ENCODE measurements around the gene RCAN2. TPM values are rescaled to one million over a fixed set of nuclear protein-coding genes. Genes with fewer than 3 reads are reported as not detected.

Gene RCAN2
- total and polyA plus RNA-seq, 2 donors (not counting 1 experiment from before 2014, with no cell fraction given), result not detected

DNA sequence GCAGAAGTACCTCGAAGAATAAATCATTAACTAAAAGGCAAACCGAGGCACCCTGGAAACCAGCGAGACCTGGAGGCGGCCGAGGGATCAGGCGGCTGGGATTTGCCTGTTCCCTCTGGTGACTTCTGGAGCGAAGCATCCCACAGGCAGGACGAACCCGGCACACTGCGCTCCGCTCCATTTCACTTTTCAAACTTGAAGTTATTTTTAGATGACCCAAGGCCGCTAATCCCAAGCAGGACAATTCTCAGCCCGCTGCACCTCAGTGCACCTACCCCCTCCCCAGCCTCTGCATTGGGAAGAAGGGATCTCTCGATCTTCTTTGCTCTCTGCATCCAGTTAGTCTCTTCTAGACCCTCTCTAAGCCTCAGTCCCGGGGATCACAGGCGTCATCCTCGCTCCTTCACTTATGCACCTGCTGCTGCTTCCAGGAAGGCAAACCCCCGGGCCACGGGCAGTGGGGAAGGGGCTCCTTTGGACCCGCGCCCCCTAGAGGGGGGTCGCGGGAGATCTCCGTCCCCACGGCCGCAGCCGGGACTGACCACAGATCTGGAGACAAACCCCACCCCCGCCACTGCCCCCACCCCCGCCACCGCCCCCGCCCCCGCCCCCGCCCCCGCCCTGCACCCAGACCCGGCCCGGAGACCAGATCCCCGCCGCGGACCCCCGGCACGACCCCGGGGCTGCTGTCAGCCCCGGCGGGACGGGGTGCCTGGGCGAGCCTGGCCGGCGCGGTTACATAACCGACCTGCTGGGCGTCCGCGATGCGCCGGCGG is 636 bp downstream of the RCAN2 start:
- CTCF ChIA-PET, result no interaction called here
- 16% methylated on average over 38 of the region's 56 CpGs for WGBS (ENCODE audit: insufficient coverage)
- no peak overlapping the region for H3K27ac ChIP-seq (ENCODE audit: low read length in 2 of 2)
- intact Hi-C loops (cut with micrococcal nuclease), result loop anchor here (2.0 to 10.0 kb wide), 2 partner anchors 270 to 396 kb away; no protein-coding TSS in a partner anchor
- no peaks in the 10 kb centered on the region for H3K36me3 ChIP-seq (replicated peaks in 1 of 2; ENCODE audit: control extremely low read depth in 1 of 2, control insufficient read depth in 1 of 2, extremely low read depth in 1 of 2, insufficient read depth in 2 of 2, low read length in 1 of 2)
- H3K9me3 ChIP-seq (ENCODE audit: control extremely low read depth in 1 of 3, control insufficient read depth in 2 of 3, insufficient read depth in 1 of 3, low read length in 2 of 3), result peaks cover 0 to 1% (median 0%) of the 10 kb centered on the region in 3 donors
- no peaks in the 10 kb centered on the region for H3K79me2 ChIP-seq (ENCODE audit: control insufficient read depth, insufficient read depth, low read length)
- Mint-ChIP-seq H3K9me3 (ENCODE audit: insufficient read depth) (no peaks in the 10 kb centered on the region), H3K4me3 (peak overlapping the region; percentile 58), H3K27ac (no peak overlapping the region), H3K4me1 (peaks cover 11% of the 10 kb centered on the region), H3K27me3 (peaks cover 74% of the 10 kb centered on the region)
- H4K20me1 ChIP-seq (ENCODE audit: control insufficient read depth, insufficient read depth, low read length, poor library complexity, severe bottlenecking), result no peaks in the 10 kb centered on the region
- DNase-seq (peak; percentile 11), ATAC-seq (ENCODE audit: low read depth) (no peak)
- H2AFZ ChIP-seq (ENCODE audit: insufficient read depth, low read depth, low read length, poor library complexity, severe bottlenecking), result peak overlapping the region; percentile 81
- POLR2A ChIA-PET, result no interaction called here
- no peak for TF ChIP-seq CTCF (IDR thresholded peaks at IDR 0.05)
- peaks cover 8 to 14% of the 10 kb centered on the region in 2 donors for H3K4me1 ChIP-seq (ENCODE audit: control insufficient read depth in 2 of 2, insufficient read depth in 2 of 2, low read length in 2 of 2)
- H3K27me3 ChIP-seq (replicated peaks in 1 of 4; ENCODE audit: control extremely low read depth in 1 of 4, control insufficient read depth in 3 of 4, insufficient read depth in 4 of 4, low read length in 3 of 4), result peaks cover 0 to 39% (median 31%) of the 10 kb centered on the region in 4 experiments
- H3K9ac ChIP-seq (ENCODE audit: low read length), result peak overlapping the region; percentile 74
- peak overlapping the region; percentile 99 for H3K4me2 ChIP-seq (replicated peaks; ENCODE audit: low read depth, low read length, poor library complexity, severe bottlenecking)
- peak overlapping the region in 3 of 5 experiments; percentile 60 to 77 (median 68) for H3K4me3 ChIP-seq (ENCODE audit: control extremely low read depth in 1 of 5, extremely low read depth in 1 of 5, insufficient read depth in 1 of 5, low read depth in 2 of 5, low read length in 4 of 5)

DNA sequence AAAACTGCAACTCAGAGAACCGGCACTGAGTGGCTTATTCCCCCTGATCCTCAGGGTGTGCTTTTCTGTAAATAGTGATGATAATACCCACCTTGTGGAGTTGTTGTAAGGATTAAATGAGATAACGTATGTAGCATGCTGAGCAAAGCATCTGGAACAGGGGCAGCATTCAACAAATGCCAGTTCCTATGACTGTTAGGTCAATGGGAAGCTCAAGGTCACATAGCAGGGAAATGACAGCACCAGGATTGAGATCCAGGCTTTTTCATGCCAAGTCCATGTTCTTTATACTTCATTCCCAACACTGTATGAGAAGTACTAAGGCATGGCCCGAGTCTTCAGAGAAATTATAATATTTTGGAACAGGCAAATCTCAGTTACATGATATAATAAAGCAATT is 5.1 kb downstream of the RCAN2 start:
- peaks cover 8% of the 10 kb centered on the region for H3K4me1 Mint-ChIP-seq
- H3K27ac Mint-ChIP-seq, result no peak overlapping the region
- Histone ChIP-seq H3K27me3 (replicated peaks in 1 of 4; ENCODE audit: control extremely low read depth in 1 of 4, control insufficient read depth in 3 of 4, insufficient read depth in 4 of 4, low read length in 3 of 4) (peaks cover 0 to 25% (median 11%) of the 10 kb centered on the region in 4 experiments), H3K4me1 (ENCODE audit: control insufficient read depth in 2 of 2, insufficient read depth in 2 of 2, low read length in 2 of 2) (peaks cover 3 to 5% of the 10 kb centered on the region in 2 donors), H4K20me1 (ENCODE audit: control insufficient read depth, insufficient read depth, low read length, poor library complexity, severe bottlenecking) (no peaks in the 10 kb centered on the region), H3K27ac (ENCODE audit: low read length in 2 of 2) (no peak overlapping the region), H3K4me3 (ENCODE audit: control extremely low read depth in 1 of 5, extremely low read depth in 1 of 5, insufficient read depth in 1 of 5, low read depth in 2 of 5, low read length in 4 of 5) (no peak overlapping the region), H2AFZ (ENCODE audit: insufficient read depth, low read depth, low read length, poor library complexity, severe bottlenecking) (no peak overlapping the region), H3K9ac (ENCODE audit: low read length) (no peak overlapping the region), H3K9me3 (ENCODE audit: control extremely low read depth in 1 of 3, control insufficient read depth in 2 of 3, insufficient read depth in 1 of 3, low read length in 2 of 3) (peaks cover 0 to 1% (median 0%) of the 10 kb centered on the region in 3 donors), H3K36me3 (replicated peaks in 1 of 2; ENCODE audit: control extremely low read depth in 1 of 2, control insufficient read depth in 1 of 2, extremely low read depth in 1 of 2, insufficient read depth in 2 of 2, low read length in 1 of 2) (no peaks in the 10 kb centered on the region), H3K79me2 (ENCODE audit: control insufficient read depth, insufficient read depth, low read length) (no peaks in the 10 kb centered on the region), H3K4me2 (replicated peaks; ENCODE audit: low read depth, low read length, poor library complexity, severe bottlenecking) (no peak overlapping the region)
- H3K4me3 Mint-ChIP-seq, result no peak overlapping the region
- 88% methylated on average over 1 of the region's 3 CpGs for WGBS (ENCODE audit: insufficient coverage)
- no peak for TF ChIP-seq CTCF (IDR thresholded peaks at IDR 0.05)
- TF ChIP-seq EZH2 (IDR thresholded peaks at IDR 0.05; ENCODE audit: borderline replicate concordance, insufficient read depth, low read depth, low read length, poor library complexity, severe bottlenecking), result no peak
- POLR2A ChIA-PET, result no interaction called here
- CTCF ChIA-PET, result no interaction called here
- DNase-seq (no peak), ATAC-seq (ENCODE audit: low read depth) (no peak)
- H3K9me3 Mint-ChIP-seq (ENCODE audit: insufficient read depth), result no peaks in the 10 kb centered on the region
- H3K27me3 Mint-ChIP-seq, result peaks cover 50% of the 10 kb centered on the region
- intact Hi-C loops (cut with micrococcal nuclease), result no loop called here

Measured in B cell (primary cell).